VCaP (cell line): ENCODE measurements around the gene ENTPD3.

Experiments
- H3K27ac ChIP-seq: fragments of 450-650 bp; 2 replicates; pipeline ENCODE4 v1.5.1; 2017
- TF ChIP-seq, protein P1 (sequence below): fragments of 450-650 bp; conservative IDR thresholded peaks from 2 replicates; pipeline ENCODE4 v1.5.1; 2017; ENCODE audit warnings: mild to moderate bottlenecking, moderate library complexity

ENTPD3 gene

DNA sequence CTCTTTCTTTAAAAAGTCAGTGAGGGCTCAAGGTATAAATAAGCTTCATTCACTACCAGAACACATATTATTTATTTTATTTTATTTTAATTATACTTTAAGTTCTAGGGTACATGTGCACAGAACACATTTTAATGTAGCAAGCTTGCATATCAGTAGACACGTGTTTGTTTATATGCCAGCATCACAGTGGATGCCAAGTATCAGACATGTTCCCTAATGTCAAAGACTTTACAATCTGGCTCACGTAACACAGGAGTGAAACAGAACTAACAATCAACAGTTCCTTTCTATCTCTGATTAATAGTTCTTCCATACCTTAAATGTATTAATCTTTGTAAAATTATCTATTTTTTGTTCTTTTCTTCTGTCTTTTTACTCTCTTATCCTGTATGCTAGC lies 23.3 kb upstream of the ENTPD3 start:
- H3K27ac ChIP-seq: no peak overlapping the region
- TF ChIP-seq, protein P1, sequence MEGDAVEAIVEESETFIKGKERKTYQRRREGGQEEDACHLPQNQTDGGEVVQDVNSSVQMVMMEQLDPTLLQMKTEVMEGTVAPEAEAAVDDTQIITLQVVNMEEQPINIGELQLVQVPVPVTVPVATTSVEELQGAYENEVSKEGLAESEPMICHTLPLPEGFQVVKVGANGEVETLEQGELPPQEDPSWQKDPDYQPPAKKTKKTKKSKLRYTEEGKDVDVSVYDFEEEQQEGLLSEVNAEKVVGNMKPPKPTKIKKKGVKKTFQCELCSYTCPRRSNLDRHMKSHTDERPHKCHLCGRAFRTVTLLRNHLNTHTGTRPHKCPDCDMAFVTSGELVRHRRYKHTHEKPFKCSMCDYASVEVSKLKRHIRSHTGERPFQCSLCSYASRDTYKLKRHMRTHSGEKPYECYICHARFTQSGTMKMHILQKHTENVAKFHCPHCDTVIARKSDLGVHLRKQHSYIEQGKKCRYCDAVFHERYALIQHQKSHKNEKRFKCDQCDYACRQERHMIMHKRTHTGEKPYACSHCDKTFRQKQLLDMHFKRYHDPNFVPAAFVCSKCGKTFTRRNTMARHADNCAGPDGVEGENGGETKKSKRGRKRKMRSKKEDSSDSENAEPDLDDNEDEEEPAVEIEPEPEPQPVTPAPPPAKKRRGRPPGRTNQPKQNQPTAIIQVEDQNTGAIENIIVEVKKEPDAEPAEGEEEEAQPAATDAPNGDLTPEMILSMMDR: no peak

DNA sequence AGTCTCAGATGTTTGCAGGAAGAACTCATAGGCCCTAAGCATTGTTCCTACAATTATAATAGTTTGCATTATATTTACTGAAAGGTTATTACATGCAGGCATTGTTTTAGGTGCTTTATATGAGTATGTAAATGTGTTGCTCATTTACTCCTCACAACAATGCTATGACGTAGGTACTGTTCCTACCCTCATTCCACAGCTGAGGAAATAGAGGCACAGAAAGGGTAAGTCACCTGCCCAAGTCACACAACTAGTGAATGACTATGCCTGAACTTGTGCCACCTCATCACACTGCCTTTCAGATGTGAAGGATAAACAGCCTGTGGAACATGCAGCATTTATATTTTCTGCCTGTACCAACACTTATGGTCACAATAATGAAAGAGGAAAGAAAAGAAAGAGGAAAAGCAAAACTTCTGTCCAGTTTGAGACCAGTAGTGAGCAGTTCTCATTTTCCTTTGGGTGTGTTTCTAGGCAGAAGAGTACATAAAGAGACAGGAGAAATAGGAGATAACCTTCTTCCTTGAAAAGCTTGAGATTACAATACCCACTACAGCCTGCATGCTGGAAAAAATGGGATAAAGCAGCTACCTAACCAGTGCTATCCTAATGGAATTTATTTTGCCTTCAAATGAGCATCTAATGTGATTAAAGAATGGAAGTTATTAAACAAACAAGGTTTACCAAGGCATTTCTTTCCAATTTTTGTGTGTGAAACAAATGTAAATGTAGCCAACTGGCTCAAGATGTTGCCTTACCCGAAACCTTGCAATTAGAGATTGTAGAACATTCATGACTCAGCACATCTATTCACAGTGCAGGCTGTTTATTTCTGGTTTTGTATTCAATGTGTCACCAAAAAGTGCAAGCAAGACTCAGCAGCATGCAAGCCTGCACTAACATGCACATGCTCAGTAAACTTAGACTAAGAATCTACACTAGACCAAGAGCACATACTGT lies 20.5 kb upstream of the ENTPD3 start:
- TF ChIP-seq, protein P1: no peak
- no peak overlapping the region for H3K27ac ChIP-seq

GRCh38 chr3:40369716-40370115 lies 17.3 kb upstream of the ENTPD3 start:
- TF ChIP-seq, protein P1: no peak
- H3K27ac ChIP-seq: no peak overlapping the region

- TF ChIP-seq, protein P1: no peak
- no peak overlapping the region for H3K27ac ChIP-seq
Observed at GRCh38 chr3:40377822-40378221, 9.2 kb upstream of the ENTPD3 start.

GRCh38 chr3:40379674-40380306 lies 7.2 kb upstream of the ENTPD3 start:
- TF ChIP-seq, protein P1: no peak
- H3K27ac ChIP-seq: no peak overlapping the region

GRCh38 chr3:40381904-40382616 lies 4.9 kb upstream of the ENTPD3 start:
- TF ChIP-seq, protein P1: no peak
- H3K27ac ChIP-seq: no peak overlapping the region

DNA sequence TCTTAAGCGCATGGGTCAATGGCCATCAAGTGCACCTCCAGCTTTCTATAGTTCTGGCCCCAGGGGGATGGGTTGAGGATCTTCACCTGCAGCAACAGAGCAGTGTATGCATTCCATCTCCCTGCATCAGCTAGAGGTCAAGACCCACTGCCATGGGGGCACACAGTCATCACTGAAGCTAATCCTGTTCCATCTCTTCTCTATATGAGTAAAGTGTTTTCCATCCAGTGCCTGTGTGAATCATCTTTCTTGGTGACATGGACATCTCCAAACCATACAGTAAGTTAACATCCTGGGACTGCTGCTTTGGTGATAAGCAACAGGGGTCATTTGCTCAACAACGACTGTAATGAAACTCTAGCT lies 4.4 kb upstream of the ENTPD3 start:
- TF ChIP-seq, protein P1: no peak
- no peak overlapping the region for H3K27ac ChIP-seq
